H1 (cell line): ENCODE measurements around the gene CCDC157. TPM values are rescaled to one million over a fixed set of nuclear protein-coding genes. Genes with fewer than 3 reads are reported as not detected.

ENCODE experiments used
- HDAC2 ChIP-seq, 2 experiments: fragments of 300-600 bp in 1 of 2; sonication (generic) in 1 of 2; IDR thresholded peaks; 2 replicates each; pipeline ENCODE4 v1.6.1; 2011 to 2012; ENCODE audit warnings: low read depth in 2 of 2, low read length in 2 of 2, mild to moderate bottlenecking in 2 of 2, moderate library complexity in 2 of 2, borderline replicate concordance in 1 of 2, inconsistent platforms in 1 of 2
- polyA plus RNA-seq, 7 experiments: library from polyadenylated mRNA; depleted of rRNA in 3 of 7; stranded (reverse) in 5 of 7; unstranded in 2 of 7; fragments of >200 nt in 5 of 7; fragments of 200-250 nt in 2 of 7; gene quantifications; 1 replicate in 5 of 7; 2 replicates in 1 of 7; 4 replicates in 1 of 7; pipeline versions ENCODE4 v1.2.1 to v1.2.3, GENCODE V29; 2011 to 2013; ENCODE audit warnings: missing spikeins in 2 of 7, mixed read lengths in 2 of 7
- total RNA-seq: library from RNA; stranded (reverse); fragmentation: NEBNext Ultra II Directional; extraction: Animal tissue kit (Norgen Biotek cat#: 25700); gene quantifications from 2 replicates; pipeline ENCODE4 v1.2.1, GENCODE V29; 2021

CCDC157 gene
- total and polyA plus RNA-seq, 2 of the 8 experiments (the other 6 are each of a cell fraction or from before 2014, with no cell fraction given): 4.1 to 8.4 TPM

DNA sequence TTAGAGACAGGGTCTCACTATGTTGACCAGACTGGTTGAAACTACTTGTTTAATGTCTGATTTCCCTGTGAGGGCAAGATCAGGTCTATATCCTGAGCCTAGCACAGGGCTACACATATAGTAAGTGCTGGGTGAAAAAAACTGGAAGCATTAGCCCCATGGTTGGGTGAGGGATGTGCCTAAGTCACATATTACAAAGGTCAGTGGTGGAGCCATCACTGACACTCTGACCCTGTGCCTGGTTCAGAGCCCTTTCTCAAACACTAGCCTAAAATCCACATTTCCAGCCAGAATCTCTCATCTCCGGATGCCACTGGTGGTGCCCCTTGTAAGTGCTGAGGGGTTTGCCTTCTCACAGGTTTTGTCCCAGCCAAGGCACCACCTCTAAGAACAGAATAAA, 39.0 kb upstream of the CCDC157 start (continued):
- TF ChIP-seq HDAC2 (IDR thresholded peaks at IDR 0.05; ENCODE audit: borderline replicate concordance in 1 of 2, low read depth in 2 of 2, low read length in 2 of 2): no peak
